Ovary (tissue), 9 donors: ENCODE measurements around the gene TAF11L4. TPM values are rescaled to one million over a fixed set of nuclear protein-coding genes. Genes with fewer than 3 reads are reported as not detected.
A peak's percentile ranks its signal among the peaks of the same experiment; 100 is the strongest.
"Not testable (repeated sequence)": the region's sequence is repeated elsewhere in the genome, so short reads cannot be mapped to it uniquely, and the experiment has no call there.

Source experiments
- DNase-seq, 5 donors: peaks; one replicate each; pipeline ENCODE4 v3.0.0-alpha.2; 2019 to 2020
- H3K27ac ChIP-seq, 2 donors: fragments of 200-600 bp; one replicate each; pipeline versions ENCODE4 v1.5.1 to v1.8.0; 2019 to 2022
- H3K27me3 ChIP-seq: fragments of 200-600 bp; one replicate; pipeline ENCODE4 v1.8.0; 2022
- H3K36me3 ChIP-seq: fragments of 200-600 bp; sonication (generic); one replicate; pipeline ENCODE4 v1.5.1; 2019
- H3K4me1 ChIP-seq: one replicate; pipeline ENCODE4 v1.8.1; 2013; ENCODE audit warnings: mild to moderate bottlenecking, moderate library complexity; ENCODE audit not compliant: insufficient read depth
- H3K4me3 ChIP-seq: fragments of 200-600 bp; sonication (generic); one replicate; pipeline ENCODE4 v1.5.1; 2017
- H3K9me3 ChIP-seq, 2 donors: fragments of 200-600 bp in 1 of 2; sonication (generic) in 1 of 2; one replicate each; pipeline versions ENCODE4 v1.5.1 to v1.8.1; 2013 to 2019; ENCODE audit warnings: mild to moderate bottlenecking in 1 of 2, moderate library complexity in 1 of 2
- CTCF ChIP-seq, 3 donors: fragments of 450-650 bp in 2 of 3; fragments of 200-600 bp in 1 of 3; IDR thresholded peaks; one replicate each; pipeline versions ENCODE4 v1.5.1 to v1.8.0; 2016 to 2022; ENCODE audit warnings: antibody characterized with exemption in 3 of 3, mild to moderate bottlenecking in 1 of 3
- EP300 ChIP-seq: sonication (generic); formaldehyde crosslinking; IDR thresholded peaks from one replicate; pipeline ENCODE4 v1.6.1; 2017; ENCODE audit warnings: antibody characterized with exemption
- POLR2A ChIP-seq: fragments of 450-650 bp; IDR thresholded peaks from one replicate; pipeline ENCODE4 v1.6.1; 2017; ENCODE audit warnings: antibody characterized with exemption, mild to moderate bottlenecking, moderate library complexity
- WGBS, 3 donors: extraction: QIAGEN DNeasy Blood & Tissue Kit in 1 of 3; methylation state at CpG; one replicate each; pipeline versions ENCODE4 v1.1.5 to v1.1.7; 2013 to 2017; 5-methylcytosine and 5-hydroxymethylcytosine counted together
- intact Hi-C, 4 donors: fragments of 100-400 bp; cut with DNase I; formaldehyde crosslinking; loops; one replicate each; pipeline versions ENCODE4 v1.11.0 to v1.15.1; 2022 to 2023
- polyA plus RNA-seq, 2 donors: library from polyadenylated mRNA; stranded (reverse); fragments of 200-250 nt in 1 of 2; fragments of 350-450 nt in 1 of 2; fragmentation: Illumina TruSeq in 1 of 2; extraction: RNeasy Lipid Tissue Mini Kit (QIAGEN cat#74804) in 1 of 2; gene quantifications; one replicate each; pipeline ENCODE4 v1.2.3, GENCODE V29; 2013 to 2014
- total RNA-seq, 7 donors: library from RNA; depleted of rRNA in 2 of 7; stranded (reverse); fragments of >200 nt in 2 of 7; fragmentation: NEBNext Ultra II Directional in 3 of 7; extraction: Animal tissue kit (Norgen Biotek cat#: 25700) in 3 of 7; gene quantifications; one replicate each; pipeline versions ENCODE4 v1.1.0 to v1.2.4, GENCODE V29; 2016 to 2023
- donor health status: DM: no; HTN: no; CAD: no; lungs with moderate emphysema.
- donor health status: DM: no; HTN: no; CAD: no.
- donor health status: Bipolar disorder and iron deficiency.
- donor health status: DM: yes; HTN: yes; CAD: no.
- donor health status: DM: no; HTN: no; CAD: no.
- donor health status: DM: yes; HTN: yes; CAD: no.

TAF11L4 gene
- total and polyA plus RNA-seq, 9 donors, result not detected

DNA sequence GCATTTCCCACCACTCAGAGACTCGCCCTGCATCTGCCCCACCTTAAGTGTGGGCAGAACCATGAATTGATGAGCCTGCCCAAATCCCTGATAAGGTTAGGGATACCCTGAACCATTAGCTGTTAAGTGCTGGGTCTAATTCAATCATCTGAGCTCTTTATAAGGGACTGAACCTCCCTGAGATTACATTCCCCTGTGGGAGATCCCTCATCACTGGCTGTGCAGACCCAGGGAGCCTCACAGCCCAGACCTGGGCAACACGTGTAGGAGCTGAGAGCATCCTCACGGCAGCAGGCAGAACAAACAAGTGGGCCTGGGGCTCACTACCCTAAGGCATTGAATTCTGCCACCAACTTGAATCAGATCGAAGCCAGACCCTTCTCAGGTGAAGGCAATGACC lies 24.2 kb upstream of the TAF11L4 start:
- Histone ChIP-seq H3K9me3 (no peaks in the 10 kb centered on the region), H3K27me3 (no peaks in the 10 kb centered on the region), H3K36me3 (no peaks in the 10 kb centered on the region), H3K4me3 (no peak overlapping the region), H3K27ac (no peak overlapping the region), H3K4me1 (no peaks in the 10 kb centered on the region)
- intact Hi-C loops, result no loop called here
- TF ChIP-seq POLR2A (no peak), CTCF (IDR thresholded peaks at IDR 0.05) (no peak), EP300 (no peak)
- no peak for DNase-seq
- WGBS, 3 donors, result 57 to 76% (median 63%) methylated on average over 4 of the region's 4 CpGs

GRCh38 chr5:17497931-17498330 lies 23.7 kb upstream of the TAF11L4 start, which contains the start of gene TAF11L2:
TAF11L2 (plus strand) TSS chr5:17498231.
- H3K4me3 ChIP-seq, H3K27me3 ChIP-seq, intact Hi-C loops, H3K4me1 ChIP-seq, H3K36me3 ChIP-seq, DNase-seq, H3K9me3 ChIP-seq, H3K27ac ChIP-seq: not testable (repeated sequence)
- WGBS, 3 donors, result 91 to 94% (median 91%) methylated on average over 8 of the region's 8 CpGs

DNA sequence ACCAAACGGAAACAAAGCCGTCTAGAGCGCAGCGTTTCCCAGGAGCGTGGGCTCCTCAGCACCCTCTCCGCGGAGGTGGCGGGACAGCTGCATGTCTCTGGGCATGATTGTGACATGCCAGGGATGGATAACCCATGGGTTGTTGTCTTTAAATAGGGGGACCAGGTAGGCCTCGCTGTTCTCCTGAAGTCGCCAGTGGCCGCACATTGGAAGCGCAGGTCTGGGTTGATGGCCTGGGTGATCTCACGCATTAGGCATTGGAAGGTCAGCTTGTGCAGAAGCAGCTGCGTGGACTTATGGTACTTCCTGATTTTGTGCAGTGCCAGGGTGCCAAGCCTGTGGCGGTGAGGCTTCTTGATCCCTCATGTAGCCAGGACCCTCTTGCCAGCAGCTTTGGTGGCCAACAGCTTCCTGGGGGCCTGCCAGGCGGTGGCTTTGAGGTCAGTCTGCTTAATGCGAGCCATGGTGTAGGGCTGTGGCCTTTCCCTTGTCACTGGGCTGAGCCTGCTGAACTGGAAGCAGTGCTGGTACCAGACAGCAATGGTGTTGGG lies 9.8 kb upstream of the TAF11L4 start:
- intact Hi-C loops, result no loop called here
- 91 to 96% (median 96%) methylated on average over 17 of the region's 17 CpGs for WGBS, 3 donors
- no peak overlapping the region for H3K27ac ChIP-seq
- TF ChIP-seq POLR2A, result no peak
- TF ChIP-seq CTCF (IDR thresholded peaks at IDR 0.05), result no peak
- no peak for TF ChIP-seq EP300
- no peak for DNase-seq
- no peaks in the 10 kb centered on the region for H3K27me3 ChIP-seq
- H3K4me1 ChIP-seq, result no peaks in the 10 kb centered on the region
- H3K4me3 ChIP-seq, result no peak overlapping the region
- H3K9me3 ChIP-seq, result no peaks in the 10 kb centered on the region
- no peaks in the 10 kb centered on the region for H3K36me3 ChIP-seq

- H3K4me3 ChIP-seq, H3K27me3 ChIP-seq, intact Hi-C loops, H3K4me1 ChIP-seq, H3K36me3 ChIP-seq, H3K9me3 ChIP-seq, H3K27ac ChIP-seq: not testable (repeated sequence)
- WGBS, 3 donors, result 78 to 81% (median 78%) methylated on average over 8 to 12 of the region's 12 CpGs
- DNase-seq, result peak in 3 of 5 donors; percentile 17 to 40 (median 36)
Measured at GRCh38 chr5:17517526-17517925, 4.1 kb upstream of the TAF11L4 start.

GRCh38 chr5:17518067-17518466 lies 3.5 kb upstream of the TAF11L4 start, which contains the start of gene TAF11L3:
TAF11L3 (plus strand) TSS chr5:17518367.
- DNase-seq, H3K9me3 ChIP-seq, H3K27me3 ChIP-seq, intact Hi-C loops, H3K36me3 ChIP-seq, H3K4me1 ChIP-seq, H3K27ac ChIP-seq, H3K4me3 ChIP-seq: not testable (repeated sequence)
- no CpG with 5 or more reads among the region's 15 CpGs for WGBS, 3 donors

DNA sequence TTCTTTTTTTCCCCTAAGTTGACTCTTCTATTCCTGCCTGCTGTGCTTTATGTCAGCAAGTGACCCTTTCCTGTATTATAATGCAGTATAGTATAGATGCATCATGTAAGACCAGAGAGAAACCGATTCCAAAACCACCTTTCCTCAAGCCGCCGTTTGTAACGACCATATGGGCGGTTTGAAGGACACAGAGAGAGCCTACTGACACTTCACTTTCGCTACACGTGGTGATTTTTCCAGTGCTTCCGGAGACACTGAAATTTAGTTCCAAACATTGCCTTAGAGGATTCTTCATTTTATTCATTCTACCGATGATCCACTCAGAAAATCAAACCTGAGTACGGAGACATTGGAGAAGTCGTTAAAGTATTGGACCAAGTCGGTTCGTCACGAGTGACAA lies 2.1 kb upstream of the TAF11L4 start:
- intact Hi-C loops, DNase-seq, H3K27me3 ChIP-seq, H3K4me3 ChIP-seq, H3K27ac ChIP-seq, H3K36me3 ChIP-seq, H3K4me1 ChIP-seq, H3K9me3 ChIP-seq: not testable (repeated sequence)
- 88 to 97% (median 92%) methylated on average over 8 to 10 of the region's 14 CpGs for WGBS, 3 donors

GRCh38 chr5:17524935-17525334 lies 3.3 kb downstream of the TAF11L4 start, which contains the start of gene TAF11L5:
TAF11L5 (plus strand) TSS chr5:17525235.
- intact Hi-C loops, H3K27me3 ChIP-seq, H3K27ac ChIP-seq, H3K4me1 ChIP-seq, H3K4me3 ChIP-seq, H3K36me3 ChIP-seq, DNase-seq, H3K9me3 ChIP-seq: not testable (repeated sequence)
- no CpG with 5 or more reads among the region's 15 CpGs for whole genome bisulfite sequencing, 3 donors

DNA sequence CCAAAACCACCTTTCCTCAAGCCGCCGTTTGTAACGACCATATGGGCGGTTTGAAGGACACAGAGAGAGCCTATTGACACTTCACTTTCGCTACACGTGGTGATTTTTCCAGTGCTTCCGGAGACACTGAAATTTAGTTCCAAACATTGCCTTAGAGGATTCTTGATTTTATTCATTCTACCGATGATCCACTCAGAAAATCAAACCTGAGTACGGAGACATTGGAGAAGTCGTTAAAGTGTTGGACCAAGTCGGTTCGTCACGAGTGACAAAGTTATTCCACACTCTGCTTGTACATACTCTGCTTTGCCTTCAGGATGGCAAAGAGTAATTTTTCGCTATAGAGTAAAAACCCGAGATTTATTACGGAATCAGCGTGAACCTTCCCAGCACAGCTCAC lies 4.9 kb downstream of the TAF11L4 start:
- H3K27me3 ChIP-seq, H3K4me1 ChIP-seq, H3K36me3 ChIP-seq, H3K9me3 ChIP-seq, H3K4me3 ChIP-seq, H3K27ac ChIP-seq, intact Hi-C loops: not testable (repeated sequence)
- 89 to 92% (median 90%) methylated on average over 9 to 17 of the region's 17 CpGs for whole genome bisulfite sequencing, 3 donors
- DNase-seq, result peak in 3 of 5 donors; percentile 17 to 37 (median 28)

GRCh38 chr5:17528369-17528768 lies 6.8 kb downstream of the TAF11L4 start, which contains the start of gene TAF11L6:
TAF11L6 (plus strand) TSS chr5:17528669.
- DNase-seq, H3K4me1 ChIP-seq, H3K27ac ChIP-seq, intact Hi-C loops, H3K27me3 ChIP-seq, H3K9me3 ChIP-seq, H3K36me3 ChIP-seq, H3K4me3 ChIP-seq: not testable (repeated sequence)
- WGBS, 3 donors, result no CpG with 5 or more reads among the region's 15 CpGs
